Peyer's patch (tissue), 4 donors: ENCODE results near the gene RNU1-2.
"Not testable (repeated sequence)": the region's sequence is repeated elsewhere in the genome, so short reads cannot be mapped to it uniquely, and the experiment has no call there.

ENCODE experiments used
- CTCF ChIP-seq, 6 experiments: fragments of 450-650 bp in 4 of 6; fragments of 200-600 bp in 2 of 6; sonication (generic) in 1 of 6; IDR thresholded peaks; one replicate each; pipeline ENCODE4 v1.5.1; 2017 to 2019; ENCODE audit warnings: antibody characterized with exemption in 6 of 6, mild to moderate bottlenecking in 3 of 6, moderate library complexity in 1 of 6
- POLR2A ChIP-seq, 2 donors: fragments of 450-650 bp; IDR thresholded peaks; one replicate each; pipeline ENCODE4 v1.5.1; 2017; ENCODE audit warnings: antibody characterized with exemption in 2 of 2, mild to moderate bottlenecking in 2 of 2, moderate library complexity in 2 of 2

- TF ChIP-seq CTCF, POLR2A (IDR thresholded peaks at IDR 0.05): not testable (repeated sequence)
These were observed 20.5 kb downstream of the RNU1-2 start for GRCh38 chr1:16916036-16916880.
